K562 (cell line): Measurements from ENCODE around the gene NFILZ. TPM values are rescaled to one million over a fixed set of nuclear protein-coding genes. Genes with fewer than 3 reads are reported as not detected.

Experiments used
- ATAC-seq: fragments of 200-7000 bp; cut with Tn5 transposase; 3 replicates; pipeline ENCODE4 v1.9.1; 2020; ENCODE audit warnings: moderate library complexity
- BruUV-seq: library from RNA; stranded (reverse); fragments of 400-500 nt; replicated peaks from 2 replicates; lab custom pipeline; 2021; lab: Mats Ljungman, UMichigan
- CTCF ChIA-PET: fragments of 300-600 bp; formaldehyde crosslinking; extraction: SDS; loops from one replicate; lab custom pipeline; 2021; ENCODE audit warnings: low intra/inter-chr PET ratio; lab: Yijun Ruan, JAX
- POLR2A ChIA-PET: fragments of 300-600, 350-650 bp; sonication (Branson Sonifier 250); formaldehyde crosslinking; extraction: SDS; loops from one replicate; lab custom pipeline; 2021; ENCODE audit warnings: antibody characterized with exemption, inconsistent platforms; lab: Yijun Ruan, JAX
- DNase-seq, 4 experiments: peaks; one replicate each; pipeline versions ENCODE4 v3.0.0 to v3.0.0-alpha.2; 2011 to 2018; ENCODE audit warnings: low spot score in 3 of 4, mixed read lengths in 3 of 4; ENCODE audit errors: extremely low read depth in 1 of 4
- FAIRE-seq: peaks from 2 replicates; lab custom pipeline; 2011; peaks lifted over from hg19 to GRCh38; lab: Jason Lieb, UNC
- H2AFZ ChIP-seq: 2 replicates; pipeline ENCODE4 v1.6.0; 2011; ENCODE audit warnings: low read depth, low read length, control low read depth, inconsistent platforms
- H3K27ac ChIP-seq: fragments of 200-600 bp; 3 replicates; pipeline ENCODE4 v1.8.0; 2011; ENCODE audit warnings: low read depth, mild to moderate bottlenecking, control low read depth, inconsistent platforms, low read length, moderate library complexity, mixed read lengths; ENCODE audit errors: extremely low read depth
- H3K27me3 ChIP-seq, 2 experiments: fragments of 300-600 bp in 1 of 2; 2 replicates in 1 of 2; 3 replicates in 1 of 2; pipeline versions ENCODE4 v1.6.0 to v1.8.0; 2011; ENCODE audit warnings: inconsistent platforms in 2 of 2, low read length in 2 of 2, mild to moderate bottlenecking in 1 of 2, mixed read lengths in 1 of 2, moderate library complexity in 1 of 2; ENCODE audit not compliant: control insufficient read depth in 2 of 2, insufficient read depth in 2 of 2
- H3K36me3 ChIP-seq: fragments of 300-600 bp; 3 replicates; pipeline ENCODE4 v1.8.0; 2011; ENCODE audit warnings: mild to moderate bottlenecking, low read length, inconsistent platforms; ENCODE audit not compliant: control insufficient read depth, insufficient read depth
- H3K4me1 ChIP-seq, 2 experiments: fragments of 200-600 bp in 1 of 2; replicated peaks in 1 of 2; 2 replicates in 1 of 2; 3 replicates in 1 of 2; pipeline versions ENCODE4 v1.5.1 to v1.8.0; 2011; ENCODE audit warnings: inconsistent platforms in 2 of 2, low read length in 2 of 2, mild to moderate bottlenecking in 1 of 2, mixed read lengths in 1 of 2, moderate library complexity in 1 of 2; ENCODE audit not compliant: control insufficient read depth in 2 of 2, insufficient read depth in 2 of 2
- H3K4me2 ChIP-seq: 2 replicates; pipeline ENCODE4 v1.6.1; 2011; ENCODE audit warnings: low read length, control low read depth, inconsistent platforms, mixed read lengths; ENCODE audit not compliant: insufficient read depth
- H3K4me3 ChIP-seq: fragments of 200-600 bp; sonication (generic), shearing (Covaris generic); 2 replicates; pipeline ENCODE4 v1.5.1; 2016; ENCODE audit warnings: control low read depth, inconsistent platforms
- H3K79me2 ChIP-seq: fragments of 200-600 bp; 3 replicates; pipeline ENCODE4 v1.8.0; 2011; ENCODE audit warnings: low read length, inconsistent platforms; ENCODE audit not compliant: control insufficient read depth, insufficient read depth
- H3K9ac ChIP-seq, 2 experiments: 2 replicates each; pipeline versions ENCODE4 v1.6.0 to v1.6.1; 2011; ENCODE audit warnings: low read depth in 2 of 2, low read length in 2 of 2, control low read depth in 1 of 2, inconsistent platforms in 1 of 2, mild to moderate bottlenecking in 1 of 2, mixed read lengths in 1 of 2; ENCODE audit not compliant: insufficient read depth in 1 of 2
- H3K9me1 ChIP-seq: one replicate; pipeline ENCODE4 v1.6.0; 2011; ENCODE audit warnings: inconsistent platforms, mild to moderate bottlenecking, low read length, moderate library complexity; ENCODE audit not compliant: control insufficient read depth, insufficient read depth
- H3K9me3 ChIP-seq: replicated peaks from 2 replicates; pipeline ENCODE4 v1.5.1; 2011; ENCODE audit warnings: low read depth, low read length, inconsistent platforms; ENCODE audit not compliant: control insufficient read depth, insufficient read depth
- H4K20me1 ChIP-seq: replicated peaks from 2 replicates; pipeline ENCODE4 v1.6.1; 2011; ENCODE audit warnings: low read length, inconsistent platforms, mixed read lengths; ENCODE audit not compliant: control insufficient read depth, insufficient read depth
- RBM25 ChIP-seq: fragments of 200-400 bp; formaldehyde crosslinking; IDR thresholded peaks from 2 replicates; pipeline ENCODE4 v1.6.1; 2018; ENCODE audit warnings: low read length, low read depth, moderate library complexity; ENCODE audit not compliant: severe bottlenecking
- SOX6 ChIP-seq: fragments of 450-650 bp; IDR thresholded peaks from 2 replicates; pipeline ENCODE4 v1.6.1; 2014; ENCODE audit warnings: mild to moderate bottlenecking
- ZNF24 ChIP-seq: fragments of 450-650 bp; IDR thresholded peaks from 2 replicates; pipeline ENCODE4 v1.6.1; 2016
- WGBS: fragments of 100-300 bp; shearing (Covaris generic); methylation state at CpG from one replicate; pipeline ENCODE4 v1.1.6; 2016; ENCODE audit warnings: low coverage, mixed read lengths; ENCODE audit not compliant: insufficient coverage; ENCODE audit errors: missing lambda C conversion rate; 5-methylcytosine and 5-hydroxymethylcytosine counted together
- in situ Hi-C: fragments of 300-500 bp; cut with MboI; formaldehyde crosslinking; loops from 4 replicates; pipeline ENCODE4 v1.15.0; 2018; ENCODE audit warnings: inconsistent platforms, mixed read lengths
- intact Hi-C: fragments of 100-400 bp; cut with micrococcal nuclease; formaldehyde crosslinking; loops from 2 replicates; pipeline ENCODE4 v1.14.2; 2022
- polyA plus RNA-seq, 8 experiments: library from polyadenylated mRNA; depleted of rRNA in 4 of 8; stranded (reverse) in 5 of 8; unstranded in 3 of 8; fragments of >200 nt; fragmentation: Nextera tagmentation in 2 of 8; fragmentation: Illumina TruSeq in 1 of 8; extraction: Ambion mirVana in 2 of 8; extraction: Trizol in 1 of 8; gene quantifications; 2 replicates each; pipeline versions ENCODE4 v1.2.1 to v1.2.3, GENCODE V29; 2011 to 2014; ENCODE audit warnings: inconsistent platforms in 1 of 8, missing spikeins in 1 of 8
- total RNA-seq, 7 experiments: library from RNA; depleted of rRNA in 6 of 7; stranded (reverse); fragments of >200 nt in 6 of 7; fragmentation: Illumina TruSeq in 2 of 7; extraction: Trizol in 2 of 7; gene quantifications; 2 replicates each; pipeline versions ENCODE4 v1.2.1 to v1.2.3, GENCODE V29; 2011 to 2021; ENCODE audit warnings: low replicate concordance in 1 of 7
- TF ChIP-seq, protein P1 (sequence below): fragments of 450-650 bp; formaldehyde crosslinking; conservative IDR thresholded peaks from 2 replicates; pipeline ENCODE4 v1.4.0; 2022; ENCODE audit warnings: mild to moderate bottlenecking, missing genetic modification characterization

Gene NFILZ
- total and polyA plus RNA-seq, 9 of the 15 experiments (the other 6 are each of a cell fraction or from before 2014, with no cell fraction given) = not detected

DNA sequence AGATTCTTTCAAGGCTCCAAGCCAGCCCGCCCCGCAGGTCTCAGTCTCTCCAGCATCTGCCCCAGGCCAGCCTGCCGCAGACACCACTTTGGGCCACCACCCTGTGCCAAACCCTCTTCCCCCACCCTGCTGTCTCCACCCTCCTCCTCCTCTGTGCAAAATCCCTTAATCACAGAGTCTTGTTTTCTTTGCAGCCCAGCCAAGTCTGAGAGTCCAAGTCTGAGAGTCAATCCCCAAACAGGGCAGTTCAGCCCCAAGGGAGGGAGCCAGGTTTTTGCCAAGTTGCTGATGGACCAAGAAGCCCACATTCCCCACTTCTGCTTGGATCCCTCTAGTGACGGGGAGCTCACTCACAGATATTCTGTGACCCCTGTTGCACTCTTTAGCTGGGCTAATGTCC, 23.0 kb upstream of the NFILZ start:
- Histone ChIP-seq H3K9ac (no peak overlapping the region), H4K20me1 (no peaks in the 10 kb centered on the region), H3K4me3 (no peak overlapping the region), H3K4me1 (peaks cover 6 to 29% of the 10 kb centered on the region in 2 experiments; a peak in 3 of 5 replicates), H2AFZ (no peak overlapping the region), H3K36me3 (no peaks in the 10 kb centered on the region), H3K27ac (no peak overlapping the region), H3K9me3 (no peaks in the 10 kb centered on the region), H3K27me3 (peaks cover 8 to 44% of the 10 kb centered on the region in 2 experiments; a peak in 4 of 5 replicates), H3K4me2 (no peak overlapping the region), H3K9me1 (no peaks in the 10 kb centered on the region), H3K79me2 (no peaks in the 10 kb centered on the region)
- intact Hi-C loops = no loop called here
- CTCF ChIA-PET = no interaction called here
- no peak for ATAC-seq
- WGBS = 45% methylated on average over 4 of the region's 4 CpGs
- peak; percentile 15 for TF ChIP-seq RBM25
- no peak for TF ChIP-seq SOX6
- no TSS peak for BruUV-seq
- POLR2A ChIA-PET = no interaction called here
- FAIRE-seq = no peak
- no peak for DNase-seq
- in situ Hi-C loops = no loop called here

- 55% methylated on average over 4 of the region's 5 CpGs for WGBS
- no peak overlapping the region; the same call in 2 of the 3 replicates for H3K27ac ChIP-seq
- in situ Hi-C loops (no loop called here), intact Hi-C loops (no loop called here)
- no peaks in the 10 kb centered on the region for H3K9me3 ChIP-seq
- no peaks in the 10 kb centered on the region for H3K79me2 ChIP-seq
- BruUV-seq = no TSS peak
- TF ChIP-seq ZNF24 = no peak
- TF ChIP-seq, protein P1, sequence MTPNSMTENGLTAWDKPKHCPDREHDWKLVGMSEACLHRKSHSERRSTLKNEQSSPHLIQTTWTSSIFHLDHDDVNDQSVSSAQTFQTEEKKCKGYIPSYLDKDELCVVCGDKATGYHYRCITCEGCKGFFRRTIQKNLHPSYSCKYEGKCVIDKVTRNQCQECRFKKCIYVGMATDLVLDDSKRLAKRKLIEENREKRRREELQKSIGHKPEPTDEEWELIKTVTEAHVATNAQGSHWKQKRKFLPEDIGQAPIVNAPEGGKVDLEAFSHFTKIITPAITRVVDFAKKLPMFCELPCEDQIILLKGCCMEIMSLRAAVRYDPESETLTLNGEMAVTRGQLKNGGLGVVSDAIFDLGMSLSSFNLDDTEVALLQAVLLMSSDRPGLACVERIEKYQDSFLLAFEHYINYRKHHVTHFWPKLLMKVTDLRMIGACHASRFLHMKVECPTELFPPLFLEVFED (CRISPR knock-in tag) = 0 out of 2 replicates have a peak, but pooled peaks have one; percentile 30
- no peak; the same call in 2 of the 3 replicates for ATAC-seq
- peaks cover 3 to 32% of the 10 kb centered on the region in 2 experiments; a peak in 4 of 5 replicates for H3K27me3 ChIP-seq
- peak overlapping the region in 1 of 2 experiments; percentile 61; a peak in 2 of 4 replicates for H3K9ac ChIP-seq
- no peaks in the 10 kb centered on the region for H3K36me3 ChIP-seq
- no peaks in the 10 kb centered on the region for H4K20me1 ChIP-seq
- no peak overlapping the region for H2AFZ ChIP-seq
- ChIA-PET POLR2A (no interaction called here), CTCF (no interaction called here)
- no peaks in the 10 kb centered on the region for H3K9me1 ChIP-seq
- FAIRE-seq = peak; percentile 65
- no peak for DNase-seq
- peaks cover 6 to 29% of the 10 kb centered on the region in 2 experiments; a peak in 3 of 5 replicates for H3K4me1 ChIP-seq
- no peak overlapping the region for H3K4me3 ChIP-seq
- no peak overlapping the region for H3K4me2 ChIP-seq
These were observed 21.5 kb upstream of the NFILZ start for GRCh38 chr19:8608941-8609278.
